ACC112 (cell line): ENCODE data around the gene NCOR2.

Experiments
- H2AFZ ChIP-seq: fragments of 200-600 bp; sonication (generic); one replicate; pipeline ENCODE4 v1.6.0; 2017; ENCODE audit warnings: antibody characterized with exemption, low read length; ENCODE audit not compliant: unreplicated experiment
- H3K27ac ChIP-seq: fragments of 200-600 bp; sonication (generic); 2 replicates; pipeline ENCODE4 v1.5.1; 2014; ENCODE audit warnings: low read depth, mild to moderate bottlenecking, antibody characterized with exemption, low read length, moderate library complexity
- H3K27me3 ChIP-seq: fragments of 200-600 bp; sonication (generic); 2 replicates; pipeline ENCODE4 v1.6.1; 2014; ENCODE audit warnings: mild to moderate bottlenecking, antibody characterized with exemption, low read length, moderate library complexity, mixed read lengths; ENCODE audit not compliant: insufficient read depth
- H3K36me3 ChIP-seq: fragments of 200-600 bp; sonication (generic); 2 replicates; pipeline ENCODE4 v1.6.1; 2016; ENCODE audit warnings: mild to moderate bottlenecking, antibody characterized with exemption, low read length, moderate library complexity, mixed read lengths; ENCODE audit not compliant: insufficient read depth
- H3K4me1 ChIP-seq: fragments of 200-600 bp; sonication (generic); one replicate; pipeline ENCODE4 v1.6.1; 2016; ENCODE audit warnings: low read length, mixed read lengths; ENCODE audit not compliant: insufficient read depth, unreplicated experiment, control insufficient read depth
- H3K4me3 ChIP-seq: fragments of 200-600 bp; sonication (generic); 2 replicates; pipeline ENCODE4 v1.5.1; 2014; ENCODE audit warnings: mild to moderate bottlenecking, low read depth, low read length
- H3K79me2 ChIP-seq: fragments of 200-600 bp; sonication (generic); one replicate; pipeline ENCODE4 v1.6.0; 2016; ENCODE audit warnings: low read length; ENCODE audit not compliant: control insufficient read depth, unreplicated experiment, insufficient read depth

The NCOR2 gene

GRCh38 chr12:124531281-124531745 lies 36.1 kb downstream of the NCOR2 start:
- H3K79me2 ChIP-seq: peaks cover 39% of the 10 kb centered on the region
- H3K27me3 ChIP-seq: no peaks in the 10 kb centered on the region
- H3K36me3 ChIP-seq: no peaks in the 10 kb centered on the region
- H3K4me1 ChIP-seq: peaks cover under 1% of the 10 kb centered on the region
- no peak overlapping the region for H3K27ac ChIP-seq
- H2AFZ ChIP-seq: no peak overlapping the region
- H3K4me3 ChIP-seq: no peak overlapping the region

GRCh38 chr12:124530637-124531263 lies 36.7 kb downstream of the NCOR2 start:
- no peak overlapping the region for H2AFZ ChIP-seq
- no peak overlapping the region for H3K4me3 ChIP-seq
- H3K27ac ChIP-seq: no peak overlapping the region
- H3K79me2 ChIP-seq: peaks cover 33% of the 10 kb centered on the region
- no peaks in the 10 kb centered on the region for H3K27me3 ChIP-seq
- H3K4me1 ChIP-seq: no peaks in the 10 kb centered on the region
- no peaks in the 10 kb centered on the region for H3K36me3 ChIP-seq

- H3K79me2 ChIP-seq: peaks cover 23% of the 10 kb centered on the region
- no peaks in the 10 kb centered on the region for H3K27me3 ChIP-seq
Measured at GRCh38 chr12:124529565-124530276, 37.7 kb downstream of the NCOR2 start.

GRCh38 chr12:124527861-124528561 lies 39.4 kb downstream of the NCOR2 start:
- Histone ChIP-seq H2AFZ (no peak overlapping the region), H3K79me2 (peaks cover 16% of the 10 kb centered on the region), H3K4me1 (peaks cover 17% of the 10 kb centered on the region), H3K27me3 (no peaks in the 10 kb centered on the region), H3K27ac (no peak overlapping the region), H3K36me3 (no peaks in the 10 kb centered on the region), H3K4me3 (no peak overlapping the region)

More at GRCh38 chr12:124529565-124530276, 37.7 kb downstream of the NCOR2 start:
- H3K4me1 ChIP-seq: peaks cover under 1% of the 10 kb centered on the region
- H3K27ac ChIP-seq: no peak overlapping the region
- H3K4me3 ChIP-seq: no peak overlapping the region
- no peaks in the 10 kb centered on the region for H3K36me3 ChIP-seq
- no peak overlapping the region for H2AFZ ChIP-seq

GRCh38 chr12:124525927-124526692 lies 41.3 kb downstream of the NCOR2 start:
- Histone ChIP-seq H3K79me2 (peaks cover 21% of the 10 kb centered on the region), H3K4me3 (no peak overlapping the region), H2AFZ (no peak overlapping the region), H3K4me1 (peaks cover 24% of the 10 kb centered on the region), H3K27me3 (no peaks in the 10 kb centered on the region), H3K27ac (no peak overlapping the region), H3K36me3 (no peaks in the 10 kb centered on the region)

GRCh38 chr12:124525455-124525854 lies 42.0 kb downstream of the NCOR2 start:
- H2AFZ ChIP-seq: no peak overlapping the region
- no peaks in the 10 kb centered on the region for H3K36me3 ChIP-seq
- H3K4me1 ChIP-seq: peaks cover 28% of the 10 kb centered on the region
- peaks cover 27% of the 10 kb centered on the region for H3K79me2 ChIP-seq
- no peaks in the 10 kb centered on the region for H3K27me3 ChIP-seq
- H3K27ac ChIP-seq: no peak overlapping the region
- no peak overlapping the region for H3K4me3 ChIP-seq

- no peaks in the 10 kb centered on the region for H3K27me3 ChIP-seq
- no peaks in the 10 kb centered on the region for H3K36me3 ChIP-seq
- peaks cover 35% of the 10 kb centered on the region for H3K79me2 ChIP-seq
- no peak overlapping the region for H2AFZ ChIP-seq
- H3K4me1 ChIP-seq: peaks cover 38% of the 10 kb centered on the region
- no peak overlapping the region for H3K4me3 ChIP-seq
- H3K27ac ChIP-seq: peak overlapping the region; percentile 25; the same call in 1 of the 2 replicates
Measured at GRCh38 chr12:124524231-124524925, 43.0 kb downstream of the NCOR2 start.

- Histone ChIP-seq H3K79me2 (peaks cover 31% of the 10 kb centered on the region), H3K27me3 (no peaks in the 10 kb centered on the region), H3K27ac (peak overlapping the region; percentile 25; the same call in 1 of the 2 replicates), H2AFZ (no peak overlapping the region), H3K36me3 (no peaks in the 10 kb centered on the region), H3K4me3 (no peak overlapping the region), H3K4me1 (peaks cover 45% of the 10 kb centered on the region)
Measured at GRCh38 chr12:124523071-124523470, 44.3 kb downstream of the NCOR2 start.

GRCh38 chr12:124520907-124521306 lies 46.5 kb downstream of the NCOR2 start:
- Histone ChIP-seq H3K36me3 (no peaks in the 10 kb centered on the region), H2AFZ (no peak overlapping the region), H3K79me2 (peaks cover 45% of the 10 kb centered on the region), H3K27me3 (no peaks in the 10 kb centered on the region), H3K4me3 (no peak overlapping the region), H3K4me1 (peaks cover 54% of the 10 kb centered on the region), H3K27ac (no peak overlapping the region)

GRCh38 chr12:124520265-124520701 lies 47.1 kb downstream of the NCOR2 start:
- H3K4me1 ChIP-seq: peaks cover 54% of the 10 kb centered on the region
- H3K27ac ChIP-seq: peak overlapping the region; percentile 96

More at GRCh38 chr12:124520265-124520701, 47.1 kb downstream of the NCOR2 start:
- Histone ChIP-seq H3K36me3 (no peaks in the 10 kb centered on the region), H3K79me2 (peaks cover 51% of the 10 kb centered on the region), H2AFZ (no peak overlapping the region), H3K27me3 (no peaks in the 10 kb centered on the region), H3K4me3 (no peak overlapping the region)
